Mesendoderm (in vitro differentiated cells): Measurements from ENCODE around the gene VSIG1.

ENCODE experiments used
- DNase-seq: peaks from one replicate; pipeline ENCODE4 v3.0.0; 2013
- H2AK5ac ChIP-seq: 2 replicates; pipeline ENCODE4 v1.6.1; 2013; ENCODE audit warnings: low read length, inconsistent platforms
- H2BK120ac ChIP-seq: 2 replicates; pipeline ENCODE4 v1.6.1; 2013; ENCODE audit warnings: low read depth, mild to moderate bottlenecking, low read length, moderate library complexity, mixed read lengths
- H2BK15ac ChIP-seq: replicated peaks from 2 replicates; pipeline ENCODE4 v1.6.1; 2013; ENCODE audit warnings: low read depth, mild to moderate bottlenecking, moderate library complexity
- H2BK5ac ChIP-seq: 2 replicates; pipeline ENCODE4 v1.6.1; 2013; ENCODE audit warnings: low read length, inconsistent platforms
- H3K18ac ChIP-seq: 2 replicates; pipeline ENCODE4 v1.6.1; 2013; ENCODE audit warnings: mild to moderate bottlenecking, low read length, mixed read lengths
- H3K23ac ChIP-seq: one replicate; pipeline ENCODE4 v1.6.1; 2013; ENCODE audit warnings: low read length
- H3K27ac ChIP-seq: 2 replicates; pipeline ENCODE4 v1.5.1; 2013; ENCODE audit warnings: low read depth, mild to moderate bottlenecking, inconsistent platforms, low read length, moderate library complexity
- H3K27me3 ChIP-seq: 2 replicates; pipeline ENCODE4 v1.6.1; 2013; ENCODE audit warnings: low read length, control low read depth, mild to moderate bottlenecking, inconsistent platforms; ENCODE audit not compliant: insufficient read depth, poor library complexity
- H3K36me3 ChIP-seq: 2 replicates; pipeline ENCODE4 v1.6.1; 2013; ENCODE audit warnings: low read length, inconsistent platforms; ENCODE audit not compliant: control insufficient read depth, insufficient read depth
- H3K4ac ChIP-seq: one replicate; pipeline ENCODE4 v1.6.1; 2013; ENCODE audit warnings: low read depth, mild to moderate bottlenecking, low read length, moderate library complexity
- H3K4me1 ChIP-seq: 2 replicates; pipeline ENCODE4 v1.6.1; 2013; ENCODE audit warnings: low read depth, low read length, inconsistent platforms; ENCODE audit not compliant: control insufficient read depth
- H3K4me2 ChIP-seq: 2 replicates; pipeline ENCODE4 v1.6.1; 2013; ENCODE audit warnings: low read length
- H3K4me3 ChIP-seq: 2 replicates; pipeline ENCODE4 v1.5.1; 2013; ENCODE audit warnings: mild to moderate bottlenecking, low read length
- H3K56ac ChIP-seq: one replicate; pipeline ENCODE4 v1.6.1; 2013; ENCODE audit warnings: low read length
- H3K79me1 ChIP-seq: 2 replicates; pipeline ENCODE4 v1.6.1; 2013; ENCODE audit warnings: low read length, inconsistent platforms
- H3K79me2 ChIP-seq: 2 replicates; pipeline ENCODE4 v1.6.1; 2013; ENCODE audit warnings: mild to moderate bottlenecking, low read length; ENCODE audit not compliant: control insufficient read depth, insufficient read depth
- H3K9ac ChIP-seq: 2 replicates; pipeline ENCODE4 v1.6.1; 2013; ENCODE audit warnings: low read length, inconsistent platforms
- H4K5ac ChIP-seq: one replicate; pipeline ENCODE4 v1.6.1; 2013; ENCODE audit warnings: low read length
- H4K8ac ChIP-seq: one replicate; pipeline ENCODE4 v1.6.1; 2013; ENCODE audit warnings: low read depth, mild to moderate bottlenecking, control low read depth, low read length, moderate library complexity
- WGBS: extraction: QIAGEN DNeasy Blood & Tissue Kit; methylation state at CpG from one replicate; pipeline ENCODE4 v1.1.7; 2013; ENCODE audit warnings: low lambda C conversion rate, missing lambda C conversion rate; ENCODE audit not compliant: insufficient coverage; ENCODE audit errors: extremely low coverage; 5-methylcytosine and 5-hydroxymethylcytosine counted together

The VSIG1 gene

GRCh38 chrX:108068121-108068520, 23.3 kb downstream of the VSIG1 start:
- H3K18ac ChIP-seq, result no peak overlapping the region
- no peak overlapping the region for H3K27ac ChIP-seq
- no peaks in the 10 kb centered on the region for H3K79me1 ChIP-seq
- no peaks in the 10 kb centered on the region for H3K27me3 ChIP-seq
- H3K9ac ChIP-seq, result no peak overlapping the region
- no peak overlapping the region for H3K4me2 ChIP-seq
- H3K79me2 ChIP-seq, result no peaks in the 10 kb centered on the region
- H3K56ac ChIP-seq, result no peak overlapping the region
- H3K36me3 ChIP-seq, result no peaks in the 10 kb centered on the region
- no peak overlapping the region for H2BK5ac ChIP-seq
- DNase-seq, result no peak
- no CpG with 5 or more reads among the region's 1 CpG for WGBS
- H2AK5ac ChIP-seq, result no peak overlapping the region
- H2BK15ac ChIP-seq, result no peak overlapping the region
- H3K4ac ChIP-seq, result no peak overlapping the region
- no peak overlapping the region for H3K4me3 ChIP-seq
- no peak overlapping the region for H3K23ac ChIP-seq
- no peaks in the 10 kb centered on the region for H3K4me1 ChIP-seq
- no peak overlapping the region for H4K5ac ChIP-seq
- no peak overlapping the region for H4K8ac ChIP-seq
- no peak overlapping the region for H2BK120ac ChIP-seq

- H4K5ac ChIP-seq, result no peak overlapping the region
- WGBS, result no CpG with 5 or more reads among the region's 4 CpGs
- no peaks in the 10 kb centered on the region for H3K79me2 ChIP-seq
- no peak for DNase-seq
- no peak overlapping the region for H3K56ac ChIP-seq
- H3K23ac ChIP-seq, result no peak overlapping the region
- H3K4me1 ChIP-seq, result no peaks in the 10 kb centered on the region
- H3K4me2 ChIP-seq, result no peak overlapping the region
- no peak overlapping the region for H2BK5ac ChIP-seq
- H3K27ac ChIP-seq, result no peak overlapping the region
- H3K18ac ChIP-seq, result no peak overlapping the region
- H3K4ac ChIP-seq, result no peak overlapping the region
- H4K8ac ChIP-seq, result no peak overlapping the region
- H3K9ac ChIP-seq, result no peak overlapping the region
- H3K27me3 ChIP-seq, result no peaks in the 10 kb centered on the region
- H3K4me3 ChIP-seq, result no peak overlapping the region
- H3K36me3 ChIP-seq, result no peaks in the 10 kb centered on the region
- no peaks in the 10 kb centered on the region for H3K79me1 ChIP-seq
- H2BK120ac ChIP-seq, result no peak overlapping the region
- H2AK5ac ChIP-seq, result no peak overlapping the region
- no peak overlapping the region for H2BK15ac ChIP-seq
Measured at GRCh38 chrX:108070891-108071290, 26.0 kb downstream of the VSIG1 start.

- Histone ChIP-seq H2AK5ac (no peak overlapping the region), H3K4ac (no peak overlapping the region), H2BK5ac (no peak overlapping the region), H3K4me1 (no peaks in the 10 kb centered on the region), H3K79me1 (no peaks in the 10 kb centered on the region), H3K23ac (no peak overlapping the region), H3K4me2 (no peak overlapping the region), H2BK15ac (no peak overlapping the region), H2BK120ac (no peak overlapping the region), H3K18ac (no peak overlapping the region), H3K27ac (no peak overlapping the region), H3K4me3 (no peak overlapping the region), H3K36me3 (no peaks in the 10 kb centered on the region), H3K27me3 (no peaks in the 10 kb centered on the region), H3K56ac (no peak overlapping the region), H3K79me2 (no peaks in the 10 kb centered on the region), H3K9ac (no peak overlapping the region), H4K5ac (no peak overlapping the region), H4K8ac (no peak overlapping the region)
- no peak for DNase-seq
- WGBS, result no CpG with 5 or more reads among the region's 1 CpG
Measured at GRCh38 chrX:108071578-108071977, 26.7 kb downstream of the VSIG1 start.

GRCh38 chrX:108072746-108073145, 27.9 kb downstream of the VSIG1 start:
- Histone ChIP-seq H3K79me2 (no peaks in the 10 kb centered on the region), H3K4me2 (no peak overlapping the region), H3K18ac (no peak overlapping the region), H2AK5ac (no peak overlapping the region), H2BK120ac (no peak overlapping the region), H3K4ac (no peak overlapping the region), H2BK5ac (no peak overlapping the region), H3K36me3 (no peaks in the 10 kb centered on the region), H3K4me3 (no peak overlapping the region), H3K23ac (no peak overlapping the region), H3K79me1 (no peaks in the 10 kb centered on the region), H2BK15ac (no peak overlapping the region), H3K9ac (no peak overlapping the region), H4K5ac (no peak overlapping the region), H3K27me3 (no peaks in the 10 kb centered on the region), H3K56ac (no peak overlapping the region), H3K4me1 (no peaks in the 10 kb centered on the region), H3K27ac (no peak overlapping the region), H4K8ac (no peak overlapping the region)
- WGBS, result no CpG with 5 or more reads among the region's 5 CpGs
- DNase-seq, result no peak

- no peak overlapping the region for H2AK5ac ChIP-seq
- no CpG with 5 or more reads among the region's 2 CpGs for WGBS
- H2BK120ac ChIP-seq, result no peak overlapping the region
- no peaks in the 10 kb centered on the region for H3K79me2 ChIP-seq
- no peaks in the 10 kb centered on the region for H3K36me3 ChIP-seq
- no peak overlapping the region for H3K56ac ChIP-seq
- no peak overlapping the region for H3K4me3 ChIP-seq
- no peak overlapping the region for H3K9ac ChIP-seq
- no peak overlapping the region for H2BK5ac ChIP-seq
- H3K23ac ChIP-seq, result no peak overlapping the region
- no peak overlapping the region for H4K8ac ChIP-seq
- no peak overlapping the region for H3K18ac ChIP-seq
- no peaks in the 10 kb centered on the region for H3K27me3 ChIP-seq
- H3K27ac ChIP-seq, result no peak overlapping the region
- no peak overlapping the region for H3K4ac ChIP-seq
- H2BK15ac ChIP-seq, result no peak overlapping the region
- H3K4me1 ChIP-seq, result no peaks in the 10 kb centered on the region
- H3K4me2 ChIP-seq, result no peak overlapping the region
- no peak for DNase-seq
- no peaks in the 10 kb centered on the region for H3K79me1 ChIP-seq
- H4K5ac ChIP-seq, result no peak overlapping the region
Measured at GRCh38 chrX:108081110-108081509, 36.2 kb downstream of the VSIG1 start.

- no peak overlapping the region for H3K18ac ChIP-seq
- no peak overlapping the region for H3K56ac ChIP-seq
- H3K4me2 ChIP-seq, result no peak overlapping the region
- DNase-seq, result no peak
- no peak overlapping the region for H3K9ac ChIP-seq
- no peak overlapping the region for H3K4ac ChIP-seq
- no peaks in the 10 kb centered on the region for H3K4me1 ChIP-seq
- WGBS, result no CpG with 5 or more reads among the region's 6 CpGs
- H4K5ac ChIP-seq, result no peak overlapping the region
- H3K79me2 ChIP-seq, result no peaks in the 10 kb centered on the region
- no peaks in the 10 kb centered on the region for H3K36me3 ChIP-seq
- no peak overlapping the region for H3K23ac ChIP-seq
- no peak overlapping the region for H3K27ac ChIP-seq
- H4K8ac ChIP-seq, result no peak overlapping the region
- no peaks in the 10 kb centered on the region for H3K27me3 ChIP-seq
- no peak overlapping the region for H3K4me3 ChIP-seq
- no peak overlapping the region for H2BK120ac ChIP-seq
- H2BK15ac ChIP-seq, result no peak overlapping the region
- no peak overlapping the region for H2BK5ac ChIP-seq
- H3K79me1 ChIP-seq, result no peaks in the 10 kb centered on the region
- no peak overlapping the region for H2AK5ac ChIP-seq
Measured at GRCh38 chrX:108087792-108088191, 42.9 kb downstream of the VSIG1 start.
